ENCODE results near the gene UPP1. TPM values are rescaled to one million over a fixed set of nuclear protein-coding genes. Genes with fewer than 3 reads are reported as not detected.
A peak's percentile ranks its signal among the peaks of the same experiment; 100 is the strongest.

UPP1 gene
- 10 to 100 TPM; 89.6 to 93.3 TPM for total RNA-seq

GRCh38 chr7:48089046-48090003 is at the start of gene UPP1:
UPP1 (plus strand) TSS chr7:48089265; CDS start chr7:48094784, 5,519 bp downstream.
- H3K4me3 Mint-ChIP-seq, result peak within 1 kb of the TSS; percentile 81
- DNase-seq (no peak), ATAC-seq (peak; percentile 74)
- no peak for TF ChIP-seq CTCF (IDR thresholded peaks at IDR 0.05)
- peak within 1 kb of the TSS; percentile 89 for H3K27ac Mint-ChIP-seq
- CTCF ChIA-PET, result interaction anchor here (0.7 to 1.9 kb wide), 6 partner anchors 21 to 108 kb away, joined by 3 to 5 read pairs (median 4); no protein-coding TSS in a partner anchor
- peaks cover 62% of the 10 kb centered on the region for H3K4me1 Mint-ChIP-seq (ENCODE audit: low read depth)
- POLR2A ChIA-PET, result interaction anchor here (0.7 to 1.8 kb wide), 14 partner anchors 9 to 150 kb away, joined by 3 to 8 read pairs (median 3); no protein-coding TSS in a partner anchor
- peaks cover 47% of the 10 kb centered on the region for H3K36me3 Mint-ChIP-seq (ENCODE audit: low read depth)
- intact Hi-C loops (cut with micrococcal nuclease), result loop anchor here (5.0 kb wide), 2 partner anchors 47 to 97 kb away; no protein-coding TSS in a partner anchor
- H3K9me3 Mint-ChIP-seq, result no peaks in the 10 kb centered on the region
- H3K27me3 Mint-ChIP-seq, result no peaks in the 10 kb centered on the region

- Mint-ChIP-seq H3K36me3 (ENCODE audit: low read depth) (no peaks in the 10 kb centered on the region), H3K4me1 (ENCODE audit: low read depth) (peaks cover 42% of the 10 kb centered on the region), H3K9me3 (no peaks in the 10 kb centered on the region), H3K27ac (peak overlapping the region; percentile 90), H3K27me3 (peaks cover 14% of the 10 kb centered on the region), H3K4me3 (no peak overlapping the region)
- ATAC-seq (peak; percentile 43), DNase-seq (peak; percentile 20)
- intact Hi-C loops (cut with micrococcal nuclease), result loop anchor here (5.0 kb wide), 1 partner anchor 46 kb away; the partner anchor contains the start of gene UPP1
- POLR2A ChIA-PET, result interaction anchor here (0.6 kb wide), 1 partner anchor 207 kb away, joined by 3 read pairs; no protein-coding TSS in a partner anchor
- no peak for TF ChIP-seq CTCF (IDR thresholded peaks at IDR 0.05)
- CTCF ChIA-PET, result interaction anchor here (0.6 to 1.2 kb wide), 2 partner anchors 49 to 53 kb away, joined by 3 read pairs; no protein-coding TSS in a partner anchor
Measured at GRCh38 chr7:48040944-48041652, 48.0 kb upstream of the UPP1 start.

- ATAC-seq, result peak; percentile 70
- H3K27ac Mint-ChIP-seq, result peak overlapping the region; percentile 90
- H3K36me3 Mint-ChIP-seq (ENCODE audit: low read depth), result no peaks in the 10 kb centered on the region
- CTCF ChIA-PET, result interaction anchor here (0.6 to 1.2 kb wide), 2 partner anchors 48 to 54 kb away, joined by 3 read pairs; no protein-coding TSS in a partner anchor
- intact Hi-C loops (cut with micrococcal nuclease), result loop anchor here (5.0 kb wide), 1 partner anchor 46 kb away; the partner anchor contains the start of gene UPP1
- no peaks in the 10 kb centered on the region for H3K9me3 Mint-ChIP-seq
- peaks cover 43% of the 10 kb centered on the region for H3K4me1 Mint-ChIP-seq (ENCODE audit: low read depth)
- DNase-seq, result no peak
- H3K4me3 Mint-ChIP-seq, result peak overlapping the region; percentile 20
- no peak for TF ChIP-seq CTCF (IDR thresholded peaks at IDR 0.05)
- POLR2A ChIA-PET, result no interaction called here
- peaks cover 9% of the 10 kb centered on the region for H3K27me3 Mint-ChIP-seq
Measured at GRCh38 chr7:48041653-48041970, 47.5 kb upstream of the UPP1 start.

- DNase-seq, result no peak
- peaks cover 44% of the 10 kb centered on the region for H3K4me1 Mint-ChIP-seq (ENCODE audit: low read depth)
- CTCF ChIA-PET, result interaction anchor here (1.2 kb wide), 1 partner anchor 48 kb away, joined by 3 read pairs; no protein-coding TSS in a partner anchor
- TF ChIP-seq CTCF (IDR thresholded peaks at IDR 0.05), result no peak
- ATAC-seq, result no peak
- no peaks in the 10 kb centered on the region for H3K36me3 Mint-ChIP-seq (ENCODE audit: low read depth)
- peak overlapping the region; percentile 90 for H3K27ac Mint-ChIP-seq
- H3K9me3 Mint-ChIP-seq, result no peaks in the 10 kb centered on the region
- POLR2A ChIA-PET, result no interaction called here
- intact Hi-C loops (cut with micrococcal nuclease), result loop anchor here (5.0 kb wide), 1 partner anchor 45 kb away; the partner anchor contains the start of gene UPP1
- H3K4me3 Mint-ChIP-seq, result no peak overlapping the region
- H3K27me3 Mint-ChIP-seq, result peaks cover 6% of the 10 kb centered on the region
Measured at GRCh38 chr7:48042216-48042615, 46.8 kb upstream of the UPP1 start.

Data from activated CD8-positive, alpha-beta T cell treated with anti-CD3 and anti-CD28 coated beads for 36 hours (primary cell).